ENCODE results near the gene PLA2G1B. TPM values are rescaled to one million over a fixed set of nuclear protein-coding genes. Genes with fewer than 3 reads are reported as not detected.

PLA2G1B gene
- total and polyA plus RNA-seq, 9 of the 15 experiments (the other 6 are each of a cell fraction or from before 2014, with no cell fraction given), result 1.4 TPM; not detected in 8

DNA sequence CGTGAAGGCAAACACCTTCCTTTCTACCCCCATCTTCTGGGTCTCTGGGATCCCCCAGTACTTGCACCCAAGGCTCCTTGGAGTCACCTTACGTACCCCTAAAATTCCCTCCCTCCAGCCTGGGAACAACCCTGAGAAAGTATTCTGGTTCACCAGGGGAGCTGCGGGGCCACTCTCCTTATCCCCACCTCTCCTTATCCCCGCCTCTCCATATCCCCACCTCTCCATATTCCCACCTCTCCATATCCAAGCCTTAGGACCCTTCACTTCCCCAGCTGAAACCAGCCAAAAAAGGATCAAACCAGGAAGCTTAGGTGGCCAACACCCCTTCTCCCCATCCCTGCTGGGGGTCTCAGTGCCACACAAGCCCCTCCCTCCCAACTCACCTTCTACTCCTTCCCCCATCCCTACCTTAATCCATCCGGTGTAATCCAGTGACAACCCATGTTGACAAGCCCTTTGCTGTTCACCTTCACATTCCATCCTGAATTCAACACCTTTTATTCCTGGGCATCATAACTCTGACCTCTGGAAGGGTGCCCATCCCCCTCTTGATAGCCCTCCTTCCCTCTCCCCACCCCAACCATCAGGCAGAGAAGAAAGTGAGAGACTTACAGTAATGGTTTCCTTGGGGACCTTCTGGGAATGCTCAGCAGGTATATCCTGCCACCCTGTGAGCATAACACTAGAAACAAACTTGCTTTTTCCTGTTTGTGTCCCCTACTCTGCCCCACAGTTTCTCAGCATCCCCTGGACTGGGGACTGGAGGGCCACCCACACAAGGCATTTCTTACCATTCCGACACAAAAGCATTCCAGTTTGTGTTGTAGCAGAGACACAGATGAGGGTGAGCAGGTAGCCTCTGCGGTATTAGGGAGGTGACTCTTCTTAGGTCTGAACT lies 43.0 kb upstream of the PLA2G1B start (continued):
- TF ChIP-seq CBX8 (IDR thresholded peaks at IDR 0.05; ENCODE audit: borderline replicate concordance, extremely low read depth, low read depth, low read length, poor library complexity, severe bottlenecking), result no peak
- TF ChIP-seq SRSF3 (IDR thresholded peaks at IDR 0.05; ENCODE audit: insufficient read depth, low read length), result no peak
- no peak for TF ChIP-seq CEBPG (CRISPR knock-in tag; IDR thresholded peaks at IDR 0.05)
- no peak for TF ChIP-seq CEBPG (tag; conservative IDR thresholded peaks at IDR 0.05 in 1 of 2, IDR thresholded peaks at IDR 0.05 in 1 of 2)
- TF ChIP-seq XRCC4 (IDR thresholded peaks at IDR 0.05; ENCODE audit: extremely low read depth, insufficient read depth, insufficient read length), result no peak
- TF ChIP-seq IRF2 (CRISPR knock-in tag; IDR thresholded peaks at IDR 0.05), result no peak
- TF ChIP-seq ZNF696 (CRISPR knock-in tag; conservative IDR thresholded peaks at IDR 0.05), result no peak
- no peak for TF ChIP-seq ZNF311 (CRISPR knock-in tag; IDR thresholded peaks at IDR 0.05)
- TF ChIP-seq, protein P1, sequence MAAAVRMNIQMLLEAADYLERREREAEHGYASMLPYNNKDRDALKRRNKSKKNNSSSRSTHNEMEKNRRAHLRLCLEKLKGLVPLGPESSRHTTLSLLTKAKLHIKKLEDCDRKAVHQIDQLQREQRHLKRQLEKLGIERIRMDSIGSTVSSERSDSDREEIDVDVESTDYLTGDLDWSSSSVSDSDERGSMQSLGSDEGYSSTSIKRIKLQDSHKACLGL (CRISPR knock-in tag; IDR thresholded peaks at IDR 0.05; ENCODE audit: borderline replicate concordance, poor library complexity, severe bottlenecking), result no peak
- TF ChIP-seq, protein P2, sequence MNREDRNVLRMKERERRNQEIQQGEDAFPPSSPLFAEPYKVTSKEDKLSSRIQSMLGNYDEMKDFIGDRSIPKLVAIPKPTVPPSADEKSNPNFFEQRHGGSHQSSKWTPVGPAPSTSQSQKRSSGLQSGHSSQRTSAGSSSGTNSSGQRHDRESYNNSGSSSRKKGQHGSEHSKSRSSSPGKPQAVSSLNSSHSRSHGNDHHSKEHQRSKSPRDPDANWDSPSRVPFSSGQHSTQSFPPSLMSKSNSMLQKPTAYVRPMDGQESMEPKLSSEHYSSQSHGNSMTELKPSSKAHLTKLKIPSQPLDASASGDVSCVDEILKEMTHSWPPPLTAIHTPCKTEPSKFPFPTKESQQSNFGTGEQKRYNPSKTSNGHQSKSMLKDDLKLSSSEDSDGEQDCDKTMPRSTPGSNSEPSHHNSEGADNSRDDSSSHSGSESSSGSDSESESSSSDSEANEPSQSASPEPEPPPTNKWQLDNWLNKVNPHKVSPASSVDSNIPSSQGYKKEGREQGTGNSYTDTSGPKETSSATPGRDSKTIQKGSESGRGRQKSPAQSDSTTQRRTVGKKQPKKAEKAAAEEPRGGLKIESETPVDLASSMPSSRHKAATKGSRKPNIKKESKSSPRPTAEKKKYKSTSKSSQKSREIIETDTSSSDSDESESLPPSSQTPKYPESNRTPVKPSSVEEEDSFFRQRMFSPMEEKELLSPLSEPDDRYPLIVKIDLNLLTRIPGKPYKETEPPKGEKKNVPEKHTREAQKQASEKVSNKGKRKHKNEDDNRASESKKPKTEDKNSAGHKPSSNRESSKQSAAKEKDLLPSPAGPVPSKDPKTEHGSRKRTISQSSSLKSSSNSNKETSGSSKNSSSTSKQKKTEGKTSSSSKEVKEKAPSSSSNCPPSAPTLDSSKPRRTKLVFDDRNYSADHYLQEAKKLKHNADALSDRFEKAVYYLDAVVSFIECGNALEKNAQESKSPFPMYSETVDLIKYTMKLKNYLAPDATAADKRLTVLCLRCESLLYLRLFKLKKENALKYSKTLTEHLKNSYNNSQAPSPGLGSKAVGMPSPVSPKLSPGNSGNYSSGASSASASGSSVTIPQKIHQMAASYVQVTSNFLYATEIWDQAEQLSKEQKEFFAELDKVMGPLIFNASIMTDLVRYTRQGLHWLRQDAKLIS (CRISPR knock-in tag; IDR thresholded peaks at IDR 0.05), result no peak
- TF ChIP-seq, protein P3, sequence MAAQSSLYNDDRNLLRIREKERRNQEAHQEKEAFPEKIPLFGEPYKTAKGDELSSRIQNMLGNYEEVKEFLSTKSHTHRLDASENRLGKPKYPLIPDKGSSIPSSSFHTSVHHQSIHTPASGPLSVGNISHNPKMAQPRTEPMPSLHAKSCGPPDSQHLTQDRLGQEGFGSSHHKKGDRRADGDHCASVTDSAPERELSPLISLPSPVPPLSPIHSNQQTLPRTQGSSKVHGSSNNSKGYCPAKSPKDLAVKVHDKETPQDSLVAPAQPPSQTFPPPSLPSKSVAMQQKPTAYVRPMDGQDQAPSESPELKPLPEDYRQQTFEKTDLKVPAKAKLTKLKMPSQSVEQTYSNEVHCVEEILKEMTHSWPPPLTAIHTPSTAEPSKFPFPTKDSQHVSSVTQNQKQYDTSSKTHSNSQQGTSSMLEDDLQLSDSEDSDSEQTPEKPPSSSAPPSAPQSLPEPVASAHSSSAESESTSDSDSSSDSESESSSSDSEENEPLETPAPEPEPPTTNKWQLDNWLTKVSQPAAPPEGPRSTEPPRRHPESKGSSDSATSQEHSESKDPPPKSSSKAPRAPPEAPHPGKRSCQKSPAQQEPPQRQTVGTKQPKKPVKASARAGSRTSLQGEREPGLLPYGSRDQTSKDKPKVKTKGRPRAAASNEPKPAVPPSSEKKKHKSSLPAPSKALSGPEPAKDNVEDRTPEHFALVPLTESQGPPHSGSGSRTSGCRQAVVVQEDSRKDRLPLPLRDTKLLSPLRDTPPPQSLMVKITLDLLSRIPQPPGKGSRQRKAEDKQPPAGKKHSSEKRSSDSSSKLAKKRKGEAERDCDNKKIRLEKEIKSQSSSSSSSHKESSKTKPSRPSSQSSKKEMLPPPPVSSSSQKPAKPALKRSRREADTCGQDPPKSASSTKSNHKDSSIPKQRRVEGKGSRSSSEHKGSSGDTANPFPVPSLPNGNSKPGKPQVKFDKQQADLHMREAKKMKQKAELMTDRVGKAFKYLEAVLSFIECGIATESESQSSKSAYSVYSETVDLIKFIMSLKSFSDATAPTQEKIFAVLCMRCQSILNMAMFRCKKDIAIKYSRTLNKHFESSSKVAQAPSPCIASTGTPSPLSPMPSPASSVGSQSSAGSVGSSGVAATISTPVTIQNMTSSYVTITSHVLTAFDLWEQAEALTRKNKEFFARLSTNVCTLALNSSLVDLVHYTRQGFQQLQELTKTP (IDR thresholded peaks at IDR 0.05; ENCODE audit: low read depth in 1 of 2, partially characterized antibody in 2 of 2), result no peak
- no peak for TF ChIP-seq SMAD3 (CRISPR knock-in tag; conservative IDR thresholded peaks at IDR 0.05)

Data from K562 (cell line).